HL-60 (cell line): ENCODE results near the gene RDH8. TPM values are rescaled to one million over a fixed set of nuclear protein-coding genes. Genes with fewer than 3 reads are reported as not detected.

Experiments
- microRNA-seq: library from miRNA; unstranded; fragments of <30 nt; microRNA quantifications from one replicate; pipeline ENCODE4, GENCODE V29; 2018

RDH8 gene

Small RNA genes lying within 50 kb of the gene (microRNA-seq; reads per million reads assigned to microRNA genes)
- not detected for gene MIR5589
